Measurements from ENCODE around the gene S100B.

- TF ChIP-seq CTCF (IDR thresholded peaks at IDR 0.05) = no peak
- TF ChIP-seq POLR2A (IDR thresholded peaks at IDR 0.05) = no peak
Measured at GRCh38 chr21:46649356-46649755, 44.5 kb upstream of the S100B start.
